Activated naive CD4-positive, alpha-beta T cell treated with anti-CD3 and anti-CD28 coated beads, Interleukin-2, amount 10 ng/mL, durations not matched to agents 7 days and 5 days (primary cell): Measurements from ENCODE around the gene NUDT2.
A peak's percentile ranks its signal among the peaks of the same experiment; 100 is the strongest.
"Not testable (repeated sequence)": the region's sequence is repeated elsewhere in the genome, so short reads cannot be mapped to it uniquely, and the experiment has no call there.

Experiments
- CTCF ChIA-PET: fragments of 350-600 bp; sonication (Branson Sonifier 250); formaldehyde crosslinking; loops from one replicate; lab custom pipeline; 2021; ENCODE audit warnings: antibody characterized with exemption; lab: Charles Lee
- DNase-seq: peaks from one replicate; pipeline ENCODE4 v3.0.0-alpha.2; 2020
- H3K27ac Mint-ChIP-seq: one replicate; pipeline ENCODE4 v1.8.0; 2021; ENCODE audit warnings: mild to moderate bottlenecking, moderate library complexity, mixed read lengths
- H3K27me3 Mint-ChIP-seq: one replicate; pipeline ENCODE4 v1.8.0; 2021; ENCODE audit warnings: mild to moderate bottlenecking, mixed read lengths
- H3K36me3 Mint-ChIP-seq: one replicate; pipeline ENCODE4 v1.8.0; 2021; ENCODE audit warnings: mixed read lengths
- H3K4me1 Mint-ChIP-seq: one replicate; pipeline ENCODE4 v1.8.0; 2021; ENCODE audit warnings: mixed read lengths
- H3K4me3 Mint-ChIP-seq: one replicate; pipeline ENCODE4 v1.8.0; 2021; ENCODE audit warnings: mild to moderate bottlenecking, moderate library complexity, mixed read lengths
- H3K9me3 Mint-ChIP-seq: one replicate; pipeline ENCODE4 v1.8.0; 2021; ENCODE audit warnings: mixed read lengths

NUDT2 gene

GRCh38 chr9:34343605-34344004 is 14.2 kb downstream of the NUDT2 start:
- no peaks in the 10 kb centered on the region for H3K9me3 Mint-ChIP-seq
- CTCF ChIA-PET = interaction anchor here (1.4 kb wide), 1 partner anchor 32 kb away, joined by 3 read pairs; no protein-coding TSS in a partner anchor

GRCh38 chr9:34346873-34347799 is 17.8 kb downstream of the NUDT2 start:
- Mint-ChIP-seq H3K36me3 (peaks cover 14% of the 10 kb centered on the region), H3K27ac (peak overlapping the region; percentile 66), H3K9me3 (no peaks in the 10 kb centered on the region), H3K4me1 (no peaks in the 10 kb centered on the region), H3K4me3 (no peak overlapping the region), H3K27me3 (no peaks in the 10 kb centered on the region)
- DNase-seq = no peak
- CTCF ChIA-PET = interaction anchor here (0.8 to 1.6 kb wide), 2 partner anchors 13 to 14 kb away, joined by 3 to 6 read pairs; no protein-coding TSS in a partner anchor

More at GRCh38 chr9:34343605-34344004, 14.2 kb downstream of the NUDT2 start:
- Mint-ChIP-seq H3K36me3 (peaks cover 22% of the 10 kb centered on the region), H3K27me3 (no peaks in the 10 kb centered on the region), H3K4me3 (no peak overlapping the region), H3K4me1 (no peaks in the 10 kb centered on the region), H3K27ac (no peak overlapping the region)
- DNase-seq = no peak

- peaks cover 13% of the 10 kb centered on the region for H3K36me3 Mint-ChIP-seq
- no peaks in the 10 kb centered on the region for H3K4me1 Mint-ChIP-seq
- CTCF ChIA-PET = interaction anchor here (1.6 kb wide), 1 partner anchor 13 kb away, joined by 3 read pairs; no protein-coding TSS in a partner anchor
- no peaks in the 10 kb centered on the region for H3K9me3 Mint-ChIP-seq
- H3K27me3 Mint-ChIP-seq = no peaks in the 10 kb centered on the region
- no peak for DNase-seq
- peak overlapping the region; percentile 66 for H3K27ac Mint-ChIP-seq
- H3K4me3 Mint-ChIP-seq = no peak overlapping the region
These were observed 18.4 kb downstream of the NUDT2 start for GRCh38 chr9:34347800-34348158.

GRCh38 chr9:34349324-34349723 is 20.0 kb downstream of the NUDT2 start:
- no peak for DNase-seq
- CTCF ChIA-PET = interaction anchor here (1.1 to 1.6 kb wide), 4 partner anchors 11 to 97 kb away, joined by 3 to 4 read pairs (median 3); no protein-coding TSS in a partner anchor
- Mint-ChIP-seq H3K27me3 (no peaks in the 10 kb centered on the region), H3K36me3 (peaks cover 7% of the 10 kb centered on the region), H3K4me3 (no peak overlapping the region), H3K4me1 (no peaks in the 10 kb centered on the region), H3K9me3 (no peaks in the 10 kb centered on the region), H3K27ac (no peak overlapping the region)

GRCh38 chr9:34352122-34352652 is 22.8 kb downstream of the NUDT2 start:
- H3K9me3 Mint-ChIP-seq, H3K4me3 Mint-ChIP-seq, H3K4me1 Mint-ChIP-seq, CTCF ChIA-PET, H3K27ac Mint-ChIP-seq, DNase-seq, H3K27me3 Mint-ChIP-seq: not testable (repeated sequence)
- peaks cover 17% of the 10 kb centered on the region for H3K36me3 Mint-ChIP-seq

GRCh38 chr9:34352957-34353356 is 23.6 kb downstream of the NUDT2 start:
- H3K9me3 Mint-ChIP-seq, H3K27me3 Mint-ChIP-seq, DNase-seq, CTCF ChIA-PET, H3K27ac Mint-ChIP-seq, H3K4me3 Mint-ChIP-seq, H3K4me1 Mint-ChIP-seq: not testable (repeated sequence)
- peaks cover 17% of the 10 kb centered on the region for H3K36me3 Mint-ChIP-seq

GRCh38 chr9:34362614-34363214 is 33.3 kb downstream of the NUDT2 start:
- peaks cover 3% of the 10 kb centered on the region for H3K9me3 Mint-ChIP-seq
- no peak overlapping the region for H3K27ac Mint-ChIP-seq
- no peak overlapping the region for H3K4me3 Mint-ChIP-seq
- CTCF ChIA-PET = interaction anchor here (1.2 kb wide), 1 partner anchor 13 kb away, joined by 3 read pairs; no protein-coding TSS in a partner anchor
- peaks cover 8% of the 10 kb centered on the region for H3K36me3 Mint-ChIP-seq
- no peak for DNase-seq
- H3K4me1 Mint-ChIP-seq = peaks cover 26% of the 10 kb centered on the region
- no peaks in the 10 kb centered on the region for H3K27me3 Mint-ChIP-seq

GRCh38 chr9:34363619-34364351 is 34.4 kb downstream of the NUDT2 start:
- H3K27ac Mint-ChIP-seq = peak overlapping the region; percentile 79
- DNase-seq = peak; percentile 47
- peaks cover 26% of the 10 kb centered on the region for H3K4me1 Mint-ChIP-seq
- no peaks in the 10 kb centered on the region for H3K27me3 Mint-ChIP-seq
- peaks cover 5% of the 10 kb centered on the region for H3K9me3 Mint-ChIP-seq
- CTCF ChIA-PET = interaction anchor here (1.3 to 1.9 kb wide), 2 partner anchors 10 to 15 kb away, joined by 3 to 9 read pairs; no protein-coding TSS in a partner anchor
- H3K4me3 Mint-ChIP-seq = peak overlapping the region; percentile 9
- peaks cover 18% of the 10 kb centered on the region for H3K36me3 Mint-ChIP-seq

GRCh38 chr9:34365282-34365681 is 35.9 kb downstream of the NUDT2 start:
- no peak overlapping the region for H3K4me3 Mint-ChIP-seq

GRCh38 chr9:34366365-34366764 is 37.0 kb downstream of the NUDT2 start:
- Mint-ChIP-seq H3K27ac (no peak overlapping the region), H3K36me3 (peaks cover 36% of the 10 kb centered on the region), H3K4me1 (peaks cover 26% of the 10 kb centered on the region), H3K4me3 (no peak overlapping the region), H3K9me3 (peaks cover 8% of the 10 kb centered on the region), H3K27me3 (no peaks in the 10 kb centered on the region)
- CTCF ChIA-PET = interaction anchor here (1.2 kb wide), 1 partner anchor 38 kb away, joined by 4 read pairs; no protein-coding TSS in a partner anchor
- no peak for DNase-seq

More at GRCh38 chr9:34365282-34365681, 35.9 kb downstream of the NUDT2 start:
- CTCF ChIA-PET = no interaction called here
- DNase-seq = no peak
- Mint-ChIP-seq H3K9me3 (peaks cover 8% of the 10 kb centered on the region), H3K27me3 (no peaks in the 10 kb centered on the region), H3K27ac (no peak overlapping the region), H3K36me3 (peaks cover 29% of the 10 kb centered on the region), H3K4me1 (peaks cover 26% of the 10 kb centered on the region)

- DNase-seq, H3K27ac Mint-ChIP-seq, H3K4me3 Mint-ChIP-seq, H3K9me3 Mint-ChIP-seq, H3K27me3 Mint-ChIP-seq, CTCF ChIA-PET: not testable (repeated sequence)
- Mint-ChIP-seq H3K36me3 (peaks cover 45% of the 10 kb centered on the region), H3K4me1 (peaks cover 22% of the 10 kb centered on the region)
These were observed 38.5 kb downstream of the NUDT2 start for GRCh38 chr9:34367751-34368410.

- DNase-seq, H3K4me3 Mint-ChIP-seq, H3K27me3 Mint-ChIP-seq, CTCF ChIA-PET, H3K27ac Mint-ChIP-seq, H3K9me3 Mint-ChIP-seq: not testable (repeated sequence)
- peaks cover 12% of the 10 kb centered on the region for H3K4me1 Mint-ChIP-seq
- peaks cover 48% of the 10 kb centered on the region for H3K36me3 Mint-ChIP-seq
These were observed 39.4 kb downstream of the NUDT2 start for GRCh38 chr9:34368796-34369195.

- no peak for DNase-seq
- Mint-ChIP-seq H3K27ac (no peak overlapping the region), H3K4me3 (no peak overlapping the region), H3K36me3 (peaks cover 49% of the 10 kb centered on the region), H3K9me3 (peaks cover 8% of the 10 kb centered on the region), H3K4me1 (peaks cover 4% of the 10 kb centered on the region), H3K27me3 (no peaks in the 10 kb centered on the region)
- CTCF ChIA-PET = no interaction called here
These were observed 40.3 kb downstream of the NUDT2 start for GRCh38 chr9:34369636-34370035.
